ENCODE results near the gene NKRF.

NKRF gene

DNA sequence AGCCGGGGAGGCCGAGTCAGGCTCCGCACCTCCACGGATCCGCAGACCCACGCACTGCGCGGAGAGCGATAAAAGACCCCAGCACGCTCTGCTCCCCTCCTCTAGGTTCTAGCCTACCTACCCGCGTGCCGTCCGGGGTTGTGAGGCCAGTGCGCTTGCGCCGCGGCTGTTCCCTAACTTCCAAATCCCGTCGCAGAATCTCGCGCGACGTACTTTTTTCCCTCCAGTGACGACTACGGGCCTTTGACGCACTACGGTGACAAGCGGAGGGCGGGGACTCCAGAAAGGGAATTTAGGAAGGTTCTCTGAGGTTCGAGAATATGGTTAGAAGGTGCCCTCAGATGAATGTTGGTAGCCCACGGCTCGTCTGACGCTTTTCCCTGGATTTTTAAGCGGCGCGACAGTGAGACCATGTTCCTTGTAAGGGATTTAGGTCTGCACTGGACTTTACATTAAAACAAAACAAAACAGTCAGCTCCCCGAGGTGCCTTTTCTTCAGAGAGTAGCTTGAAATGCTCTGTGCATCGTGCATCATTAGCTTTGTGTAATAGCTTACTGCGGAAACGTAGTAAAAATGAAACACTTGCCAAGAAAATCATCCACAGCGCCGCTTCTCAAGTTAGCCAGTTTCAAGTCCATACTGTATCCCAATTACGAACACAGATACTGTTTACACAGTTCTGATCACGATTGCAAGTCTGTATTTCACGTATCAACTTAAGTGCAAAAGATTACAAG is at the start of gene NKRF:
TSS of gene NKRF (minus strand) at position 145 of the 738 bp plus-strand sequence.
- Histone ChIP-seq H3K27ac (peak within 1 kb of the TSS; percentile 75 to 95), H3K4me3 (peak within 1 kb of the TSS; percentile 83)
- DNase-seq (ENCODE audit: low spot score) = peak; percentile 91
- TF ChIP-seq, protein P1, sequence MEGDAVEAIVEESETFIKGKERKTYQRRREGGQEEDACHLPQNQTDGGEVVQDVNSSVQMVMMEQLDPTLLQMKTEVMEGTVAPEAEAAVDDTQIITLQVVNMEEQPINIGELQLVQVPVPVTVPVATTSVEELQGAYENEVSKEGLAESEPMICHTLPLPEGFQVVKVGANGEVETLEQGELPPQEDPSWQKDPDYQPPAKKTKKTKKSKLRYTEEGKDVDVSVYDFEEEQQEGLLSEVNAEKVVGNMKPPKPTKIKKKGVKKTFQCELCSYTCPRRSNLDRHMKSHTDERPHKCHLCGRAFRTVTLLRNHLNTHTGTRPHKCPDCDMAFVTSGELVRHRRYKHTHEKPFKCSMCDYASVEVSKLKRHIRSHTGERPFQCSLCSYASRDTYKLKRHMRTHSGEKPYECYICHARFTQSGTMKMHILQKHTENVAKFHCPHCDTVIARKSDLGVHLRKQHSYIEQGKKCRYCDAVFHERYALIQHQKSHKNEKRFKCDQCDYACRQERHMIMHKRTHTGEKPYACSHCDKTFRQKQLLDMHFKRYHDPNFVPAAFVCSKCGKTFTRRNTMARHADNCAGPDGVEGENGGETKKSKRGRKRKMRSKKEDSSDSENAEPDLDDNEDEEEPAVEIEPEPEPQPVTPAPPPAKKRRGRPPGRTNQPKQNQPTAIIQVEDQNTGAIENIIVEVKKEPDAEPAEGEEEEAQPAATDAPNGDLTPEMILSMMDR (IDR thresholded peaks at IDR 0.05) = no peak

DNA sequence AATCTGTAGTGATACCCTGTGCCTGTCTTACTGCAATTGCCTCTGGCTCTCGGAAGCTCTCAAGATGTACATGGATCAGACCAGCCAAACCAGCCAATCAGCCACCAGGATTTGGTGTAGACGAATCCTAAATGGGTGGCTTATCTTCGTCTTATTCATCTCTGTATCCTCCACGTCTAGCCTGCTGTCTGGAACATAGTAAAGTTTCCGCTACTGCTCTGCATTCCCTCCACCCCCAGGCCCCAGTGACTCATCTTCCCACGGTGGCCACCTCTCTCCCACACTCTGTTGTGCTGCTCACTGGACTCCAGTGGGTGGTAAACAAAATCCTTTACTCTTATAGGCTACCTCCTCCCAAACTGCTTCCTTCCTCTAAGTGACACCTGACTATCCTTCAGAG is 48.9 kb upstream of the NKRF start:
- Histone ChIP-seq H3K27ac (no peak overlapping the region), H3K4me3 (no peak overlapping the region)
- TF ChIP-seq, protein P1 (IDR thresholded peaks at IDR 0.05) = no peak
- DNase-seq (ENCODE audit: low spot score) = no peak

DNA sequence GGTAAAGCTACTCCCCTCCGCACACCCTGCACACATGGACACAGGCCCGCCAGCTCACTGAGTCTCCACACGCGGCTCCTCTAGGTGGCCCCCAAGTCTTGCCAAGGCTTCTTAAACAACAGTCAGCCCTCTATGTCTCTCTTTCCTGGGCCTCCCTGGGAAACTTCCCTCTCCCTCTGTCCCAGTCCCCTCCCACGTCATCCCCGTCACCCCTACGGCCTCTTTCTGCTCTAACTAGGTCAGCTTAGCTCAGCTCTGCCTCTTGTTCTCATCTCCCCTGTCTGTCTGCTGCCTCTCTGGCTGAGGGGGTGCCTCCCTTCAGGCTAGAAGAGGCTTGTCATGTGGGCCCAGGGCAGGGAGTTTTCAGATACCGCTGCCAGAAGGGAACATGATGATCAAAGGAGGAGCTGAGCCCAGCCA is 47.9 kb upstream of the NKRF start:
- H3K27ac ChIP-seq = no peak overlapping the region
- DNase-seq (ENCODE audit: low spot score) = no peak
- TF ChIP-seq, protein P1 (IDR thresholded peaks at IDR 0.05) = no peak
- no peak overlapping the region for H3K4me3 ChIP-seq

DNA sequence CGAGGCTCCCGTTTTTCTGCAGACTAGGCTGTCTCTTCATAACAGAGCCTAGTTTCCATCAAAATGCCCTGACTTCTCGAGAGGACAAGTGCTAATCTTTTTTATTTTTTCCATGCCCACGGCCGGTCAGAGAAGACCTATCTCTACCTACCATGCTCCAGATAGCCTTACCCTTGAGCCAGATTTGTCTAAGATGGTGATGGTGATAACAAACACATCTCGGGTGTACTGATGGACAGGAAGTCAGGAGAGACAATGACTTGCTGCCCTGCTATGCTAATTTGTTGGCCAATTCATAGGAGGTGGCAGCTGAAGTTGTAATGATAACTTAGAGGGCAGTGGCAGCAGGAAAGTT is 42.2 kb upstream of the NKRF start:
- no peak for DNase-seq (ENCODE audit: low spot score)
- TF ChIP-seq, protein P1 (IDR thresholded peaks at IDR 0.05) = no peak
- no peak overlapping the region for H3K27ac ChIP-seq
- no peak overlapping the region for H3K4me3 ChIP-seq

DNA sequence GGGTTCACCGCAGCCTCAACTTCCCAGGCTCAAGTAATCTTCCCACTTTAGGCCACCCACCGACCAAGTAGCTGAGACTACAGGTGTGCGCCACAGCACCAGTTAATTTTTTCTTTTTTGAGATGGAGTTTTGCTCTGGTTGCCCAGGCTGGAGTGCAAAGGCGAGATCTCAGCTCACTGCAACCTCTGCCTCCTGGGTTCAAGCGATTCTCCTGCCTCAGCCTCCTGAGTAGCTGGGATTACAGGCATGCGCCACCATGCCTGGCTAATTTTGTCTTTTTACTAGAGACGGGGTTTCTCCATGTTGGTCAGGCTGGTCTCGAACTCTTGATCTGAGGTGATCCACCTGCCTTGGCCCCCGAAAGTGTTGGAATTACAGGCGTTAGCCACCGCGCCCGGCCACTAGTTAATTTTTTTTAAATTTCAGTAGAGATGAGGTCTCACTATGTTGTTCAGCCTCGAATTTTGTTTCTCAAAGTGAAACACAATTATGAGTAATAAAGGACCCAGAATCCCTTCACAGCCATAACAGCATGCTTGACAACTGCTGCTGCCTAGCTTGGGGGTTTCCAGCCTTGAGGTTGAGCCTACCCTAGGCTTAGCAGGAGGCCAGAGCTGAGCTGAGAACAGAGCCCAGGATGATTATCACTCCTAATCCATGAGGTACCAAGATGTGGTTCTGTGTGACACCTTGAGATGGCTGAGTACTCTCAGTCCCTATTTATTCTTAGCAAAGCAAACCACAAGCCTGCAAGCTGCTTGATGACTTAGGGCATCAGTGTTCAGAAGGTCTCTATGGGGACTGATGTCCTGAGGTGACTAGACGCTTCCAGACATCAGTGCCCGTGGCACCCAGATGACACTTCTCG is 41.6 kb upstream of the NKRF start:
- Histone ChIP-seq H3K27ac (no peak overlapping the region), H3K4me3 (no peak overlapping the region)
- DNase-seq (ENCODE audit: low spot score) = no peak
- TF ChIP-seq, protein P1 (IDR thresholded peaks at IDR 0.05) = no peak

DNA sequence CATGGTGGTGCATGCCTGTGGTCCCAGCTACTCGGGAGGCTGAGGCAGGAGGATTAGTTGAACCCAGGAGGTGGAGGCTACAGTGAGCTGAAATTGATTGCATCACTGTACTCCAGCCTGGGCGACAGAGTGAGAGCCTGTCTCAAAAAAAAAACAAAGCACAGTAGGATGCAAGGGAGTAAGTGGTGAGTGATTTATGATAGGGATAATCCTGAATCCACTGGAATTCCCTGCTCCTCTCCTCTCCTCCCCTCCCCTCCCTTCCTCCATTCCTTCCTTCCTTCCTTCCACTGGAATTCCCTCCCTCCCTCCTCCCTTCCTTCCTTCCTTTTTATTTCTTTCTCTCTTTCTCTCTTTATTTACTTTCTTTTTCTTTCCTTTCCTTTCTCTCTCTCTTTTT is 40.9 kb upstream of the NKRF start:
- H3K27ac ChIP-seq = no peak overlapping the region
- TF ChIP-seq, protein P1 (IDR thresholded peaks at IDR 0.05) = no peak
- H3K4me3 ChIP-seq = no peak overlapping the region
- no peak for DNase-seq (ENCODE audit: low spot score)

Measured in coronary artery (tissue), 2 donors.